OCI-LY3 (cell line): ENCODE results near the gene BLOC1S1.

Source experiments
- EZH2phosphoT487 ChIP-seq: fragments of 200-600 bp; shearing (Covaris generic); IDR thresholded peaks from 2 replicates; pipeline ENCODE4 v1.6.1; 2018; ENCODE audit warnings: antibody characterized with exemption, mixed run types, low read depth
- TF ChIP-seq, protein P1 (sequence below): fragments of 200-600, 300-600 bp; sonication (generic); IDR thresholded peaks from 2 replicates; pipeline ENCODE4 v1.5.1; 2014; ENCODE audit warnings: antibody characterized with exemption, low read length, low read depth

DNA sequence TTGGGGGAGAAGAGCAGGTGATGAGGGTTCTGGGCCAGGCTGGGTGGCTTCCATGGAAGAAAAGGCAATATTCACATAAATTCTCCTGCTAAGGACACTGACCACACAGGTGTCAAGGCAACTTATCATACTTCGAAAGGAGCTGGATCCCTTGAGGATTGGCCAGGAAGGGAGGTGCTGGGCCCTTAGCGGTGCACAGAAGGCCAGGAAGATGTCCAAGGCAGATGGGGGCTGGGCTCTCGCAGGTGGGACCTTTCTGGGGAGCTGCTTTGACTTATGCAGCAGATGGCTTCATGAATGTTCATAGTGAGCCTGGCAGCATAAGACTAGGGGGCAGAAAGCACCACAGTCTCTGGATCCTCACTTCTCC, 9.1 kb downstream of the BLOC1S1 start:
- TF ChIP-seq, protein P1, sequence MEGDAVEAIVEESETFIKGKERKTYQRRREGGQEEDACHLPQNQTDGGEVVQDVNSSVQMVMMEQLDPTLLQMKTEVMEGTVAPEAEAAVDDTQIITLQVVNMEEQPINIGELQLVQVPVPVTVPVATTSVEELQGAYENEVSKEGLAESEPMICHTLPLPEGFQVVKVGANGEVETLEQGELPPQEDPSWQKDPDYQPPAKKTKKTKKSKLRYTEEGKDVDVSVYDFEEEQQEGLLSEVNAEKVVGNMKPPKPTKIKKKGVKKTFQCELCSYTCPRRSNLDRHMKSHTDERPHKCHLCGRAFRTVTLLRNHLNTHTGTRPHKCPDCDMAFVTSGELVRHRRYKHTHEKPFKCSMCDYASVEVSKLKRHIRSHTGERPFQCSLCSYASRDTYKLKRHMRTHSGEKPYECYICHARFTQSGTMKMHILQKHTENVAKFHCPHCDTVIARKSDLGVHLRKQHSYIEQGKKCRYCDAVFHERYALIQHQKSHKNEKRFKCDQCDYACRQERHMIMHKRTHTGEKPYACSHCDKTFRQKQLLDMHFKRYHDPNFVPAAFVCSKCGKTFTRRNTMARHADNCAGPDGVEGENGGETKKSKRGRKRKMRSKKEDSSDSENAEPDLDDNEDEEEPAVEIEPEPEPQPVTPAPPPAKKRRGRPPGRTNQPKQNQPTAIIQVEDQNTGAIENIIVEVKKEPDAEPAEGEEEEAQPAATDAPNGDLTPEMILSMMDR, result no peak
- no peak for TF ChIP-seq EZH2phosphoT487
